ENCODE results near the gene LAMB2. TPM values are rescaled to one million over a fixed set of nuclear protein-coding genes. Genes with fewer than 3 reads are reported as not detected.

The LAMB2 gene
- total RNA-seq, 1 donor from 2014 or later, result not detected

DNA sequence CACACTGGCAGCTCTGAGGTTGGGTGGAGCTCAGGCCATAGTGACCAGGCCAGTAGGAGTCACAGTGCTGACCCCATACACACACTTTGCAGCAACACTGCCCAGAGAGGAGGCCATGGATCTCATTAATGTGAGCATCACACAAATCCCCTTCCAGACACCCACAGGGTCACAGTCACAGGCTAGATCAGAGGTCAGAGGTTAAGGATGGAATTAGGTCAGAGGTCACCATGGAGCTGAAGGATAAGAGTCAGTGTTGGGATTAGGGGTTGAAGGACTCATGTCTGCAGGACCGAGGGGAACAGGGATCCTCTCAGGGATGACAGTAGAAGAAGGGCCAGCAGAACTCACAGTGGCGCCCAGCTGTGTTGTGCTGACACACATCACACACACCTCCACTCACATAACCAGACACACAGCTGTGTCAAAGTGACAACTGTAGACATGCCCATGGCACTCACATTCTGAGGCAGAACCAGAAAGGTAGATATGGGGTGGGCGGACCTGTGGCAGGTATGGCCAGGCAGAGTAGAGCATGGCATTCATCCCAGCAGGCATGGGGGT, 20.6 kb upstream of the LAMB2 start:
- H3K36me3 Mint-ChIP-seq (ENCODE audit: low read depth), result no peaks in the 10 kb centered on the region
- peaks cover 2% of the 10 kb centered on the region for H3K4me1 Mint-ChIP-seq
- no peaks in the 10 kb centered on the region for H3K9me3 Mint-ChIP-seq
- H3K27ac Mint-ChIP-seq, result no peak overlapping the region
- DNase-seq (no peak), ATAC-seq (ENCODE audit: low read depth) (no peak)
- no peaks in the 10 kb centered on the region for H3K27me3 Mint-ChIP-seq
- TF ChIP-seq, protein P1, sequence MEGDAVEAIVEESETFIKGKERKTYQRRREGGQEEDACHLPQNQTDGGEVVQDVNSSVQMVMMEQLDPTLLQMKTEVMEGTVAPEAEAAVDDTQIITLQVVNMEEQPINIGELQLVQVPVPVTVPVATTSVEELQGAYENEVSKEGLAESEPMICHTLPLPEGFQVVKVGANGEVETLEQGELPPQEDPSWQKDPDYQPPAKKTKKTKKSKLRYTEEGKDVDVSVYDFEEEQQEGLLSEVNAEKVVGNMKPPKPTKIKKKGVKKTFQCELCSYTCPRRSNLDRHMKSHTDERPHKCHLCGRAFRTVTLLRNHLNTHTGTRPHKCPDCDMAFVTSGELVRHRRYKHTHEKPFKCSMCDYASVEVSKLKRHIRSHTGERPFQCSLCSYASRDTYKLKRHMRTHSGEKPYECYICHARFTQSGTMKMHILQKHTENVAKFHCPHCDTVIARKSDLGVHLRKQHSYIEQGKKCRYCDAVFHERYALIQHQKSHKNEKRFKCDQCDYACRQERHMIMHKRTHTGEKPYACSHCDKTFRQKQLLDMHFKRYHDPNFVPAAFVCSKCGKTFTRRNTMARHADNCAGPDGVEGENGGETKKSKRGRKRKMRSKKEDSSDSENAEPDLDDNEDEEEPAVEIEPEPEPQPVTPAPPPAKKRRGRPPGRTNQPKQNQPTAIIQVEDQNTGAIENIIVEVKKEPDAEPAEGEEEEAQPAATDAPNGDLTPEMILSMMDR (IDR thresholded peaks at IDR 0.05), result no peak
- POLR2A ChIA-PET, result no interaction called here
- CTCF ChIA-PET, result no interaction called here
- no peak overlapping the region for H3K4me3 Mint-ChIP-seq
- intact Hi-C loops (cut with micrococcal nuclease), result loop anchor here (10.0 kb wide), 1 partner anchor 419 kb away; no protein-coding TSS in a partner anchor

DNA sequence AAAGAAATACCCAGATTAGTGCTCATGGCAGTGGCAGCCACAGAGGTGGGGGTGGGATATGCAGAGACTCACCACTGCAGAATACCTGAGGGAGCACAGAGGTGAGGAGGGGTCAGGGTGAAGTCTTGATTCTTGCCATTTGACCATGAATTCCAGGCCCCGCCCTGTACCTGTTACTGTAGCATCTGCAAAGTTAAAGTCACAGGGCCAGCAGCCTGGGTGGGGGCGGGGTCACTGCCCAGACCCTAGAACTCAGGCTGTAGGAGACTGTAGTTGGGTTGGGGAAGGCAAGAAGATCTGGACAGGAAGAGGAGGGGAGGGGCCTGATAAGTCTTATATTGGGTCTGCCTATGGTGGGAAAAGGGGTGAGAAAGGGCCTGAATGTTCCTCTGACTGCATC, 18.8 kb upstream of the LAMB2 start:
- H3K27ac Mint-ChIP-seq, result no peak overlapping the region
- H3K36me3 Mint-ChIP-seq (ENCODE audit: low read depth), result no peaks in the 10 kb centered on the region
- TF ChIP-seq, protein P1 (IDR thresholded peaks at IDR 0.05), result no peak
- ATAC-seq (ENCODE audit: low read depth) (no peak), DNase-seq (no peak)
- ChIA-PET POLR2A (no interaction called here), CTCF (interaction anchor here (0.6 kb wide), 1 partner anchor 1765 kb away, joined by 3 read pairs; no protein-coding TSS in a partner anchor)
- intact Hi-C loops (cut with micrococcal nuclease), result loop anchor here (10.0 kb wide), 1 partner anchor 417 kb away; no protein-coding TSS in a partner anchor
- H3K9me3 Mint-ChIP-seq, result no peaks in the 10 kb centered on the region
- no peak overlapping the region for H3K4me3 Mint-ChIP-seq
- H3K4me1 Mint-ChIP-seq, result no peaks in the 10 kb centered on the region
- no peaks in the 10 kb centered on the region for H3K27me3 Mint-ChIP-seq

DNA sequence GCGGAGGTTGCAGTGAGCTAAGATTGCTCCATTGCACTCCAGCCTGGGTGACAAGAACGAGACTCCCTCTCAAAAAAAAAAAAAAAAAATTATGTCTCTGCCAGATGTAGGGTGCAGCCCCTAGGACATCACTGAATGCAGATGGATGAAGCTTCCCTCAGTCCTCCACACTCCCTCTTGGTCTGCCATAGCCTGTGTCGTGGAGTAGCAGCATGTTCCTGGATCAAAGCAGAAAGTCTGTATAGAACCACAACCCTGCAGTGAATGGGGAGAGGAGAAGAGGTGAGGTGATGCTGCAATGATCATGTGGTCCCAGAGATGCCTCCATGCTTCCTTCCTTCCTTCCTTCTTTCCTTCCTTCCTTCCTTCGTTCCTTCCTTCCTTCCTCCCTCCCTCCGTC, 15.3 kb upstream of the LAMB2 start:
- Mint-ChIP-seq H3K4me1 (no peaks in the 10 kb centered on the region), H3K27ac (no peak overlapping the region), H3K4me3 (no peak overlapping the region), H3K27me3 (peaks cover 3% of the 10 kb centered on the region), H3K9me3 (no peaks in the 10 kb centered on the region), H3K36me3 (ENCODE audit: low read depth) (no peaks in the 10 kb centered on the region)
- ATAC-seq (ENCODE audit: low read depth) (no peak), DNase-seq (no peak)
- intact Hi-C loops (cut with micrococcal nuclease), result no loop called here
- ChIA-PET POLR2A (interaction anchor here (0.7 kb wide), 2 partner anchors 10 to 183 kb away, joined by 3 to 11 read pairs; no protein-coding TSS in a partner anchor), CTCF (no interaction called here)
- TF ChIP-seq, protein P1 (IDR thresholded peaks at IDR 0.05), result no peak

DNA sequence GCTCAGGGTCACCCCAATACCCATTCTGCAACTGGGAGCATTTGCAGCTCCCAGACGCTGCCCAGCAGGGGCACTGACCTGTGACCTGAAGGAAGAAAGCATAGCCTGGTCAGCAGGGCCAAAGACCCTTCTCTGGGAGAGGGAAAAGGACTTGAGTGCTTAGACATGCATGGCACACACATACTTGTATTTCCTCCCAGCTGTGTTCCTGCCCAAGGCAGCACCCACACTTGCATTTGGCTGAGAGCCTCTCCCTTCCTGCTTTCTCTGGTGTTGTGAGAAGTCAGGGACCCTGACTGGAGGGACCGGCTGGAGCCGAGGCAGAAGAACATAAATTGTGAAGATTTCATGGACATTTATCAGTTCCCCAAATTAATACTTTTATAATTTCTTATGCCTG, 7.2 kb upstream of the LAMB2 start:
- POLR2A ChIA-PET, result no interaction called here
- Mint-ChIP-seq H3K4me1 (no peaks in the 10 kb centered on the region), H3K36me3 (ENCODE audit: low read depth) (no peaks in the 10 kb centered on the region), H3K9me3 (peaks cover 9% of the 10 kb centered on the region), H3K27ac (no peak overlapping the region), H3K4me3 (no peak overlapping the region), H3K27me3 (peaks cover 16% of the 10 kb centered on the region)
- intact Hi-C loops (cut with micrococcal nuclease), result no loop called here
- TF ChIP-seq, protein P1 (IDR thresholded peaks at IDR 0.05), result no peak
- CTCF ChIA-PET, result no interaction called here
- DNase-seq, result no peak
- ATAC-seq (ENCODE audit: low read depth), result no peak

DNA sequence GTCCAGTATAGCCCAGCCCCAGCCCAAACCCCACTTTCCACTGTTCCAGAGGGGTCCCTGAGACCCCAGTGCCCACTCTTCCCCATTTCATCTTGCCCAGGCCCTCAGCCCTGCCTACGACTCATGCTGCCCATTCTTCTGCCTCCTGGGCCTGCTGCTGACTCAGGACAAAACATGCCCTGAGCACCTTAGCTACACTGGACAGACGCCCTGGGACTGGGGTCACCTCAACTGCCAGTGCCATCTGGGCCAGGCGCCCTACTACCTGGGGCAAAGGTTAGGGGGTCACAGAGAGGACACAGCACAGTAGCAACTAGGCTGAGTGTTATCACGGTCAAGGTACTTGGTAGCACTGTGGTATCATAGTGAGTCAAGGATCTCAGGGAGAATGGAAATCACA, 2.6 kb upstream of the LAMB2 start:
- TF ChIP-seq, protein P1 (IDR thresholded peaks at IDR 0.05), result no peak
- intact Hi-C loops (cut with micrococcal nuclease), result no loop called here
- CTCF ChIA-PET, result no interaction called here
- Mint-ChIP-seq H3K4me3 (no peak overlapping the region), H3K9me3 (peaks cover 2% of the 10 kb centered on the region), H3K27ac (no peak overlapping the region), H3K36me3 (ENCODE audit: low read depth) (no peaks in the 10 kb centered on the region), H3K4me1 (peaks cover 2% of the 10 kb centered on the region), H3K27me3 (peaks cover 18% of the 10 kb centered on the region)
- DNase-seq, result no peak
- ATAC-seq (ENCODE audit: low read depth), result no peak
- POLR2A ChIA-PET, result no interaction called here

All from activated B cell treated with CpG ODN at 0.5 μM for 24 hours (primary cell).